HG02981 (cell line): ENCODE measurements around the gene BLVRA.
"Not testable (repeated sequence)": the region's sequence is repeated elsewhere in the genome, so short reads cannot be mapped to it uniquely, and the experiment has no call there.

Experiments
- ATAC-seq: cut with Tn5 transposase; IDR thresholded peaks from one replicate; pipeline ENCODE4 v1.9.1; 2021; ENCODE audit warnings: mild to moderate bottlenecking, moderate library complexity; ENCODE audit not compliant: unreplicated experiment

The BLVRA gene

GRCh38 chr7:43768887-43769272, 10.4 kb downstream of the BLVRA start:
- ATAC-seq = no peak

DNA sequence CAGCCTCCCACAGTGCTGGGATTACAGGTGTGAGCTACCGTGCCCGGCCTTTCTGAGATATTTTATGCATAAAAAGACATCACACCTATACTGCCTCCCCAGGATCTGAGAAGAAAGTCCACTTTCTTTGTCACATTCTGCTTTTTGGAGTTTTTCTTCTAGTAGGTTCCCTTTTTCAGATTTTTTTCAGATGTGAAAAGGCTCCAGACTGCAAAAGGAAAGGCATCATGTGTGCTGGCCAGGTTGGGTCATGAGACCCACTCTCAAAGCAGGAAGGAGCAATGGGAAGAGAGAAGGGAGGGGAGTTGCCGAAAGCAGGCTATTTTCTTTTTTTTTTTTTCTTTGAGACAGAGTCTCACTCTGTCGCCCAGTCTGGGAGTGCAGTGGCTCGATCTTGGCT, 10.8 kb downstream of the BLVRA start:
- no peak for ATAC-seq

DNA sequence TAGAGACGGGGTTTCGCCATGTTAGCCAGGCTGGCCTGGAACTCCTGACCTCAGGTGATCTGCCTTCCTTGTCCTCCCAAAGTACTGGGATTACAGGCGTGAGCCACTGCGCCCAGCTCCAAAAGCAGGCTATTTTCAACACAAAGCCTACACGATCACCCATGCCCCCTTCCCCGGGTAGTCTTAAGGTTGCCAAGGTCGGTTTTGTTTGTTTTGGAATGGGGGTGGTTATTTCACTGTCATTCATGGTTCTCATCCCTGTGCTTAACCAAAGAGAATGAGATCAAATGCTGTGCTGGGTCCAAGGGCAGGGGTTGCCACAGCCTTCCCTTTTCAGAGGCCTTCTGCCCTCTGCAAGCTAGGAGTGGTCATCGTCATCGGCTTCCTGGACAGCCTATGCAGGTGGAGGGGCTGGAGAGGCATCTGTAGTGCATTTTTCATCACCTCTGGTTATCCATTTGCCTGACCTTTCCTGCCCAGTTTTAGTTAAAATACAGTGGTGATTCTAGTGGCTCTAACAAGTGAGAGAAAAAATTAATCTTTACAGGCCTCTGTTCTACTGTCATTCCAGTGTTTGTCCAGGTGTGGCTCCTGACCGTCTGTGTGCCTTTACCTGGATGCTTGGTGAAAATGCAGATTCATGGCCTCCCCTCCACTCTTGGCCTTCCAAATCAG, 11.4 kb downstream of the BLVRA start:
- ATAC-seq = no peak

- ATAC-seq = no peak
These were observed 12.6 kb downstream of the BLVRA start for GRCh38 chr7:43771128-43771527.

DNA sequence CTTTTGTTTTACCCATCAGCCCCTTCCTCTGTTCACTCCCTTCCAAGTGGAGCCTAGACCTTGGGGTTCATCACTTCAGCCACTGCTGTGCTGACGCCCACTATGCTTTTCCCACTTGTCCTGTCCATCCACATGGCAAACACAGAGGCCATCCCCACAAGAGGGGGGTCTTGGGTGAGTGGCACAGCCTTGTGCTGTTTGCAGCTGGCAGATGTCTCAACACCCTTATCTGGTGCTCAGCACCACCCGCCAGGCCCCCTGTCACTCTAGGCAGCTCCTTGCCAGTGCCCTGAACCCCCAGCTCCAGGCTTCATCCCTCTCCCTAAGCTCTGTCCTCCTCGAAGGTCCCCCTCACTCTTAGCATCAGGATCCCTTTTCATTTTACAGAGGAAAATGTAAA, 13.1 kb downstream of the BLVRA start:
- ATAC-seq = no peak

DNA sequence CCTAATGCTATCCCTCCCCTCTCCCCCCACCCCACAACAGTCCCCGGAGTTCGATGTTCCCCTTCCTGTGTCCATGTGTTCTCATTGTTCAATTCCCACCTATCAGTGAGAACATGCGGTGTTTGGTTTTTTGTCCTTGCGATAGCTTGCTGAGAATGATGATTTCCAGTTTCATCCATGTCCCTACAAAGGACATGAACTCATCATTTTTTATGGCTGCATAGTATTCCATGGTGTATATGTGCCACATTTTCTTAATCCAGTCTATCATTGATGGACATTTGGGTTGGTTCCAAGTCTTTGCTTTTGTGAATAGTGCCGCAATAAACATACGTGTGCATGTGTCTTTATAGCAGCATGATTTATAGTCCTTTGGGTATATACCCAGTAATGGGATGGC, 14.8 kb downstream of the BLVRA start:
- not testable (repeated sequence) for ATAC-seq

- not testable (repeated sequence) for ATAC-seq
These were observed 16.8 kb downstream of the BLVRA start for GRCh38 chr7:43775255-43775654.

- not testable (repeated sequence) for ATAC-seq
These were observed 20.0 kb downstream of the BLVRA start for GRCh38 chr7:43778293-43779044.

- ATAC-seq = no peak
These were observed 20.7 kb downstream of the BLVRA start for GRCh38 chr7:43779045-43779812.

DNA sequence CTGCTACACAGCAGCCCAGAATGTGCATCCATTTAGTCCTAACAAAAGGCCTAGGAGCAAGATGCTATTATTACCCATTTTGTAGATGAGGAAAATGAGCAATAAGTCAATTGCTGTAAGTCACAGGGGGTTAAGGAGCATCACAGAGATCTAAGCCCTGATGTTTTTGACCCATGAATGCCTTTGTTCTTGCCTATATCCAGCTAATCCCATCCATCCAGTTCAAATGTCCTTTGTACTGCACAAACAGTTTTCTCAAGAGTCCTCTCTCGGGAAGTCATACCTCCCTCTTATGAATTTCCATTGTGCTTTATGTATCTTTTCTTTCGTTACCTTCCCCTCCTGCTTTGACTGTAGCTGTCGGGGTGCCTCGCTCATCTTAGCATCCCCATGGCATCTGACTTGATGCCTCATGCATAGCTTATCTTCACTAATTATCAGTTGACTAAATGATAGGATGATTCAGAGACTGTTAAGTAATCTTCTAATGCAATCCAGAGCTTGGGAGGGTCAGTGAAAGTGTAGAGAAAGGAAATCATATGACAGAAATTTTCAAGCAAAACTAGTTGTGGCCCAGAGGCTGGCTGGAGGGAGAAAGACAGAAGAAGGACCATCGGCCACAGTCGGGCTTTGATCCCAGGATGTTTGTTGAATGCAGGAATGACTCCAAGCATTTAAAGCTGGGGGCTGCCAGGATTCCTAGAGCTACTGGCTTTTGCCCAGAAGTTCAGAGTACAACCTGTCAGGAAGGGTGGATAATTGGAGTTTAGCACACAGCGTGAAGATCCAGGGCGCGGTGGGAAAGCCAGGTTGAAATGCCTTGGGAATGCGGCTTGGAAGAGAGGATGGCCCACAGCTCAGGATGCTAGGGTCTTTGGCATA, 23.5 kb downstream of the BLVRA start:
- ATAC-seq = no peak

DNA sequence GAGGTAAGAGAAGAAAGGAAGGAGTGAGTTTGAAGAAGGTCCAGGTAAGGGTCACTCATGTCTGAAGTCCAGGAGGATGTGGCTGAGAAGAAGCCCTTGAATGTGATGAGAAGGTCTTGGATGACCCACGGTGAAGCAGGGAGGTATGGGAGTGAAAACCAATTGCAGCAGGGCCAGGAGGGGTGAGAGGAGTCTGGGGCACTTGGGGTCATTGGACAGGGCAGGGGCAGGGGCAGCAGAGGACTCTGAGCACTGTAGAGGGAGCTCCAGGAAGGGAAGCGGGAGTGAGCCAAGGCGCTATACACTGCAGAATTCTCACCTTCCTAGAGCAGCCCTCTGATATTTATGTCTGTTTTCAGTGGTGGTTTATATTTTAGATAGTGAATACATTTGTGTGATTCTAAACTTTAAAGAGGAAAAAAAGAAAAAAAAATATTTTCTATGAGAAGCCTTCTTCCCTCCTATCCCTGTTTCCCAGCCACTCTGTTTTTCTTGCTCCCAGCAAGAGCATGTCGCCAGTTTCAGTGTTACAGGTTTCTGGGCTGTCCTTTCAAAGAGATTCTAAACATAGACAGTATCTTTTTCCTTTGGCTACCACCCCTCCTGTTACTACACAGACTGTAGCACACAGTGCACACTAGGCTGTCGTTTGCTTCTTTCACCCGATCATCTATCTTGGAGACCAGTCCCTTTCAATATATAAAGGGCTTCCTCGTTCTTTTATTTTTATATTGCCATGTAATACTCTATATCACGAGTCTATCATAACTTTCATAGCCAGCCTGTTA, 24.5 kb downstream of the BLVRA start:
- no peak for ATAC-seq

DNA sequence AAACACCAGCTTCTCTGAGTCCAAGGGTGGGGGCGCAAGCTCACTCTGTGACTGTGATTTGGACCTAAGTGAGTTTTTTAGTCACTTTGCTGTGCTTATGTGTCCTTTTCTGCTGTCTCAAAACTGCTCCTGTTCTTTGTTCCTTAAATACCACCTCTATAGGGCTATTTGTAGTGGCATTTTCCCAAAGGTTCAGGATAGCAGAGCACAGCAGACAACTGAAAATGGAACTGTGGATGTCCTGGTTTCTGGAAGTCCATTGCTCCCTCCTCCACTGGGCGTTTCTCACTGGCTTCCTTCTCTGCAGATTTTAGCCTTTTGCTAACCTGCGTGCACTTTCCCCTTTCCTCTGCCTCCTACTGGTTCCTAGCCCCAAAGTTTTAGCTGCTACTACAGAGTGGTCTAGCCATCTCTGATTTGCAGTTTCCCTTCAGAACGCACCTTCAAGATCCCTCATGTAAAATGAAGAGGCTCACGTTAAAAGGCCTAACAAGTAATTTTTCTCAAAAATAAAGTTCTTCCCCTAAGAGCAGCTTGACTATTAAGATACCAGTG, 25.6 kb downstream of the BLVRA start:
- peak; percentile 2 for ATAC-seq

DNA sequence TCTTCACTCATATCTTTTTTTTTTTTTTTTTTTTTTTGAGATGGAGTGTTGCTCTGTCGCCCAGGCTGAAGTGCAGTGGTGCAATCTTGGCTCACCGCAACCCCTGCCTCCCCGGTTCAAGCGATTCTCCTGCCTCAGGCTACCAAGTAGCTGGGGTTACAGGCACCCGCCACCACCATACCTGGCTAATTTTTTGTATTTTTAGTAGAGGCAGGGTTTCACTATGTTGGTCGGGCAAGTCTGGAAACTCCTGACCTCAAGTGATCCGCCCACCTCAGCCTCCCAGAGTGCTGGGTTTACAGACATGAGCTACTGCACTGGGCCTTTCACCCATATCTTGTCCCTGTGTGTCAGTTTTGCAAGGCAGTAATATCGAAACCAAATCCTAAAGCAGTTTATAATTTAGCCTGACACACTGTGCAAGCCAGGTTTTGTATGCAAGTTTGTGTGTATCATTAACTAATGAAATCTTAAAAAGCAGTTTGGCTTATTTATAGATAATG, 26.2 kb downstream of the BLVRA start:
- ATAC-seq = peak; percentile 90

DNA sequence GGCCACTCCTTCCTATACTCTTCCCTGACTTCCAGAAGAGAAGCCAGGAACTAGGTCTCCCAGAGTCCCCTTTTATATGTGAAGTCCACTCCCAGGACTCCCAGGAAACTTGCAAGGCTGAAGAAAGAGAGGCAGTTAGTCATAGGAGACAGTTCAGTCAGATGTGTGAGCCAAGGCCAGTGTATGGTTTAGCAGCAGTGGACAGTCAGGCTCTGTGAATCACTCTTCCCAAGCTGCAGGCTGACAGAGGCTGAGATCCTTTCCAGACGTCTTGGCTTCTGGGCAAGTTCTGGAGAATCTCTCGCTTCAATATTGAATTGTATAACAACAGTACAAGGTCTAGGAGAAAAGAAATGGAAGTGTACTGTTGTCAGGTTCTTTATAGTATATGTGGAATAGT, 26.9 kb downstream of the BLVRA start:
- ATAC-seq = no peak

DNA sequence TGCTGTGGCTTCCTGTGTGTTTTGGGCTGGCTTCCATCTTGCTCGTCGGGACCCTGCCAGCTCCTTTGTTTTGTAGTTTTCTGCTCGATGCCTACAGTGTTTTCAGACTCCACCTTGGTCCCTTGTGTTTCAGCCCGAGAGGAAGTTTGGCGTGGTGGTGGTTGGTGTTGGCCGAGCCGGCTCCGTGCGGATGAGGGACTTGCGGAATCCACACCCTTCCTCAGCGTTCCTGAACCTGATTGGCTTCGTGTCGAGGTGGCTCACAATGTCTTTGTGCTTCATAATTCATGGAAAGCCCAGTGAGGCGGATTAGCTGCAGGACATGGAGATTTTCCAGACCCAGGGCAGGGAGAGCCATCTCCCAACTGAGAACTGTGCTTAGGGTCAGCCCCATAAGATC, 29.3 kb downstream of the BLVRA start:
- ATAC-seq = no peak

- no peak for ATAC-seq
These were observed 31.5 kb downstream of the BLVRA start for GRCh38 chr7:43790006-43790405.

- no peak for ATAC-seq
These were observed 32.4 kb downstream of the BLVRA start for GRCh38 chr7:43790834-43791233.

DNA sequence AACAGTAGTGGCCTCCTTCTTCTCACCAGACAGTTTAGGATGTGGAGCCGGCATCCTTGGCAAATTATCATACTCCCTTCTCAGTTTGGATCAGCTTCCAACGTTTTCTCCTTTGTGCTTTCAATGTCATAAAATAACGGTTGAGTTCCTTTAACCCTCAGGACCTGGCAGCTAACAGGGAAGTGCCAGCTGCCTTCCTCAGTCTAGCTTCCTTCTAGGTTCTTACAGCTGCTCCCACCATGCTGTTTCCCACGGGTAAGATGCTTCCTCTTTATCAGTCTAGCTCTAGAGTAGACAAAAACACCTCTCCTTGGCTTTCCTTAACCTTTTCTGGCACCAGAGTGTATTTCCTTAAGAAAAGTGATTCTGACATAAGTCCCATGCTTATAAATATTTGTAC, 33.2 kb downstream of the BLVRA start:
- ATAC-seq = no peak

DNA sequence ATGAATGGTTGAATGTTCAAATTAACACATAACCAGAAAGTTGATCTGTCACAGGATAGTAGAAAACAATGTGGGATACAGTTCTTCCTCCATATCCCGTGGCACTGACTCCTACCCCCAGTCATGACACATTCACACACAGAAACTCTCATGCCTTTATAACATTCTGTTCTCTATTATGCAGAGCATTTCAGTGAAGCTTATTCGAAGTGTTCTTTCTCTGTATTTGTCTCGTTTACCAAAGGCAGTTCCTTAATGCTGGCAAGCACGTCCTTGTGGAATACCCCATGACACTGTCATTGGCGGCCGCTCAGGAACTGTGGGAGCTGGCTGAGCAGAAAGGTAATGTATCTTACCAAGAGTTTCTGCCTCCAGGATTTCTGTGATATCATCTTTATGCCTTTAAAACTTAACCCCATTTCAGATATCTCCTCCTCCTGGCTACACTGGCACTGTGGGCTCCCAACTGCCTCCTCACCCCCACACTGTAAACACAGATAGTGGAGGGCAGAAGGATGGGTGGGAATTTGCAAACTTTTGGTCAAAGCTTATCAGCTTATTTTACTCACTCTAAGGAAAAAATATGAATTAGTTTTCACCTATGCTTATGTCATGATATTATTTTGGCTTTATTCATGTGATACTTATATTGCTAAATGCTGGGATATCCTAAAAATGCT, 34.1 kb downstream of the BLVRA start:
- ATAC-seq = no peak
